ENCODE data around the gene PPIL1. TPM values are rescaled to one million over a fixed set of nuclear protein-coding genes. Genes with fewer than 3 reads are reported as not detected.

The PPIL1 gene
- total RNA-seq, 2 experiments from 2014 or later: 34.5 to 35.6 TPM

- intact Hi-C loops (cut with micrococcal nuclease): loop anchor here (2.0 kb wide), 1 partner anchor 26 kb away; no protein-coding TSS in a partner anchor
- DNase-seq: no peak
- H3K4me3 Mint-ChIP-seq: peak overlapping the region; percentile 41
- peaks cover 27% of the 10 kb centered on the region for H3K36me3 Mint-ChIP-seq (ENCODE audit: low read depth)
- peaks cover 44% of the 10 kb centered on the region for H3K4me1 Mint-ChIP-seq (ENCODE audit: low read depth)
- no peak for TF ChIP-seq CTCF (IDR thresholded peaks at IDR 0.05)
- H3K27ac Mint-ChIP-seq: peak overlapping the region; percentile 84
- ChIA-PET POLR2A (interaction anchor here (1.1 to 2.2 kb wide), 4 partner anchors 13 to 73 kb away, joined by 3 to 6 read pairs (median 4); partner anchors contain the start of genes MTCH1 and PPIL1), CTCF (interaction anchor here (1.2 to 3.2 kb wide), 4 partner anchors 28 to 105 kb away, joined by 3 to 19 read pairs (median 5); partner anchors contain the start of genes C6orf89 and PPIL1)
- no peaks in the 10 kb centered on the region for H3K9me3 Mint-ChIP-seq
- no peaks in the 10 kb centered on the region for H3K27me3 Mint-ChIP-seq
- ATAC-seq: peak; percentile 10
These were observed 38.5 kb upstream of the PPIL1 start for GRCh38 chr6:36913082-36913481.

GRCh38 chr6:36912586-36912985, 38.0 kb upstream of the PPIL1 start:
- Mint-ChIP-seq H3K4me1 (ENCODE audit: low read depth) (peaks cover 45% of the 10 kb centered on the region), H3K36me3 (ENCODE audit: low read depth) (peaks cover 31% of the 10 kb centered on the region), H3K9me3 (no peaks in the 10 kb centered on the region), H3K27ac (peak overlapping the region; percentile 84), H3K27me3 (no peaks in the 10 kb centered on the region), H3K4me3 (peak overlapping the region; percentile 41)
- DNase-seq (peak; percentile 81), ATAC-seq (peak; percentile 88)
- ChIA-PET POLR2A (interaction anchor here (0.6 to 2.2 kb wide), 7 partner anchors 14 to 92 kb away, joined by 3 to 6 read pairs (median 3); partner anchors contain the start of genes C6orf89, FGD2 and MTCH1), CTCF (interaction anchor here (0.7 to 3.2 kb wide), 5 partner anchors 13 to 105 kb away, joined by 3 to 19 read pairs (median 5); partner anchors contain the start of genes C6orf89 and PPIL1)
- no peak for TF ChIP-seq CTCF (IDR thresholded peaks at IDR 0.05)
- intact Hi-C loops (cut with micrococcal nuclease): loop anchor here (2.0 kb wide), 1 partner anchor 26 kb away; no protein-coding TSS in a partner anchor

GRCh38 chr6:36912030-36912454, 37.4 kb upstream of the PPIL1 start:
- ATAC-seq: peak; percentile 52
- ChIA-PET CTCF (interaction anchor here (0.7 to 3.2 kb wide), 4 partner anchors 13 to 38 kb away, joined by 3 to 19 read pairs (median 4); partner anchors contain the start of genes C6orf89 and PPIL1), POLR2A (interaction anchor here (0.6 to 2.2 kb wide), 6 partner anchors 18 to 93 kb away, joined by 3 to 6 read pairs (median 3); partner anchors contain the start of genes C6orf89, FGD2 and MTCH1)
- peak overlapping the region; percentile 41 for H3K4me3 Mint-ChIP-seq
- no peak for TF ChIP-seq CTCF (IDR thresholded peaks at IDR 0.05)
- H3K9me3 Mint-ChIP-seq: no peaks in the 10 kb centered on the region
- H3K4me1 Mint-ChIP-seq (ENCODE audit: low read depth): peaks cover 45% of the 10 kb centered on the region
- no peaks in the 10 kb centered on the region for H3K27me3 Mint-ChIP-seq
- intact Hi-C loops (cut with micrococcal nuclease): loop anchor here (2.0 kb wide), 1 partner anchor 25 kb away; no protein-coding TSS in a partner anchor
- peaks cover 31% of the 10 kb centered on the region for H3K36me3 Mint-ChIP-seq (ENCODE audit: low read depth)
- peak overlapping the region; percentile 84 for H3K27ac Mint-ChIP-seq
- DNase-seq: peak; percentile 40

- H3K27me3 Mint-ChIP-seq: no peaks in the 10 kb centered on the region
- intact Hi-C loops (cut with micrococcal nuclease): no loop called here
- no peak for TF ChIP-seq CTCF (IDR thresholded peaks at IDR 0.05)
- ChIA-PET CTCF (no interaction called here), POLR2A (interaction anchor here (0.6 kb wide), 2 partner anchors 17 to 36 kb away, joined by 3 read pairs; no protein-coding TSS in a partner anchor)
- ATAC-seq (no peak), DNase-seq (no peak)
- no peak overlapping the region for H3K27ac Mint-ChIP-seq
- no peaks in the 10 kb centered on the region for H3K9me3 Mint-ChIP-seq
- H3K36me3 Mint-ChIP-seq (ENCODE audit: low read depth): peaks cover 18% of the 10 kb centered on the region
- no peak overlapping the region for H3K4me3 Mint-ChIP-seq
- peaks cover 26% of the 10 kb centered on the region for H3K4me1 Mint-ChIP-seq (ENCODE audit: low read depth)
These were observed 34.1 kb upstream of the PPIL1 start for GRCh38 chr6:36908747-36909146.

- no peak for DNase-seq
- ATAC-seq: no peak
- Mint-ChIP-seq H3K27ac (no peak overlapping the region), H3K36me3 (ENCODE audit: low read depth) (peaks cover 21% of the 10 kb centered on the region), H3K27me3 (no peaks in the 10 kb centered on the region), H3K4me3 (no peak overlapping the region), H3K9me3 (no peaks in the 10 kb centered on the region), H3K4me1 (ENCODE audit: low read depth) (peaks cover 16% of the 10 kb centered on the region)
- TF ChIP-seq CTCF (IDR thresholded peaks at IDR 0.05): no peak
- ChIA-PET POLR2A (no interaction called here), CTCF (interaction anchor here (4.9 kb wide), 1 partner anchor 110 kb away, joined by 25 read pairs; no protein-coding TSS in a partner anchor)
- intact Hi-C loops (cut with micrococcal nuclease): no loop called here
These were observed 33.2 kb upstream of the PPIL1 start for GRCh38 chr6:36907781-36908180.

Measured in activated CD8-positive, alpha-beta T cell treated with anti-CD3 and anti-CD28 coated beads for 36 hours (primary cell).